ENCODE data around the gene FAM47E. TPM values are rescaled to one million over a fixed set of nuclear protein-coding genes. Genes with fewer than 3 reads are reported as not detected.

Gene FAM47E
- total RNA-seq, 4 donors from 2014 or later = 5.6 to 13.7 (median 7.4) TPM

GRCh38 chr4:76253511-76253910 lies 2.0 kb downstream of the FAM47E start:
- TF ChIP-seq CTCF (IDR thresholded peaks at IDR 0.05; ENCODE audit: low read depth) = no peak

- no peak for TF ChIP-seq CTCF (IDR thresholded peaks at IDR 0.05; ENCODE audit: low read depth)
These were observed 4.5 kb downstream of the FAM47E start for GRCh38 chr4:76256032-76256431.

GRCh38 chr4:76256968-76257367 lies 5.4 kb downstream of the FAM47E start:
- TF ChIP-seq CTCF (IDR thresholded peaks at IDR 0.05; ENCODE audit: low read depth) = no peak

- no peak for TF ChIP-seq CTCF (IDR thresholded peaks at IDR 0.05; ENCODE audit: low read depth)
These were observed 6.3 kb downstream of the FAM47E start for GRCh38 chr4:76257824-76258223.

- no peak for TF ChIP-seq CTCF (IDR thresholded peaks at IDR 0.05; ENCODE audit: low read depth)
These were observed 9.1 kb downstream of the FAM47E start for GRCh38 chr4:76260571-76260970.

- no peak for TF ChIP-seq CTCF (IDR thresholded peaks at IDR 0.05; ENCODE audit: low read depth)
These were observed 14.2 kb downstream of the FAM47E start for GRCh38 chr4:76265631-76266218.

- TF ChIP-seq CTCF (IDR thresholded peaks at IDR 0.05; ENCODE audit: low read depth) = no peak
These were observed 15.1 kb downstream of the FAM47E start for GRCh38 chr4:76266627-76267026.
